Keratinocyte (primary cell): Measurements from ENCODE around the gene GRIK2.

Source experiments
- EZH2 ChIP-seq: IDR thresholded peaks from one replicate; pipeline ENCODE4 v1.6.1; 2012; ENCODE audit warnings: inconsistent platforms, mild to moderate bottlenecking, low read length, moderate library complexity
- TF ChIP-seq, protein P1 (sequence below), 3 experiments: IDR thresholded peaks in 1 of 3; conservative IDR thresholded peaks in 1 of 3; optimal IDR thresholded peaks in 1 of 3; 2 replicates in 2 of 3; 3 replicates in 1 of 3; pipeline versions ENCODE3 to v1.5.1; 2011; ENCODE audit warnings: low read length in 3 of 3, mild to moderate bottlenecking in 3 of 3, moderate library complexity in 2 of 3, control low read depth in 1 of 3, inconsistent platforms in 1 of 3; ENCODE audit not compliant: insufficient read depth in 2 of 3; ENCODE audit errors: extremely low read depth in 1 of 3

DNA sequence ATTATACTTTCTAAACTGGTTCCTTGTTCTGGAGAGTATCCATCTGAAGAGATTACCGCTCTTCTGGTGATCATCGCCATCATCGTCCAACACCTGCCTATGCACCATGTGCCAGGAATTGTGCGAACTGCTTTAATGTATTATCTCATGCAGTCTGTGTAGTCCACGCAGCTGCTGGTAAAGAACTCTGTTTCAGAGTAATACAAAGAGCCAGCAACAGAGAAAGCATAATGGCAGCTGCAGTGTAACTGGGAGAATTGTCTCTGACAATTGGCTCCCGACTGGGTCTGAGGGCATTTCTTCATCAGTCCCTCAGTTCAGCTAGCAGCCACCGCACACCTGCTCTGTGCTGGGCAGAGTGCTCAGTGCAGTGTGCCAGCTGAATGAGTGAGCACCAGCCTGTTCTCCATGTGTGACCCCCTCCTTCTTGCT, 383.4 kb downstream of the GRIK2 start:
- TF ChIP-seq, protein P1, sequence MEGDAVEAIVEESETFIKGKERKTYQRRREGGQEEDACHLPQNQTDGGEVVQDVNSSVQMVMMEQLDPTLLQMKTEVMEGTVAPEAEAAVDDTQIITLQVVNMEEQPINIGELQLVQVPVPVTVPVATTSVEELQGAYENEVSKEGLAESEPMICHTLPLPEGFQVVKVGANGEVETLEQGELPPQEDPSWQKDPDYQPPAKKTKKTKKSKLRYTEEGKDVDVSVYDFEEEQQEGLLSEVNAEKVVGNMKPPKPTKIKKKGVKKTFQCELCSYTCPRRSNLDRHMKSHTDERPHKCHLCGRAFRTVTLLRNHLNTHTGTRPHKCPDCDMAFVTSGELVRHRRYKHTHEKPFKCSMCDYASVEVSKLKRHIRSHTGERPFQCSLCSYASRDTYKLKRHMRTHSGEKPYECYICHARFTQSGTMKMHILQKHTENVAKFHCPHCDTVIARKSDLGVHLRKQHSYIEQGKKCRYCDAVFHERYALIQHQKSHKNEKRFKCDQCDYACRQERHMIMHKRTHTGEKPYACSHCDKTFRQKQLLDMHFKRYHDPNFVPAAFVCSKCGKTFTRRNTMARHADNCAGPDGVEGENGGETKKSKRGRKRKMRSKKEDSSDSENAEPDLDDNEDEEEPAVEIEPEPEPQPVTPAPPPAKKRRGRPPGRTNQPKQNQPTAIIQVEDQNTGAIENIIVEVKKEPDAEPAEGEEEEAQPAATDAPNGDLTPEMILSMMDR (optimal IDR thresholded peaks at IDR 0.05 in 1 of 3, IDR thresholded peaks at IDR 0.05 in 1 of 3, conservative IDR thresholded peaks at IDR 0.05 in 1 of 3; ENCODE audit: extremely low read depth in 1 of 3, insufficient read depth in 2 of 3, low read length in 3 of 3): no peak
- no peak for TF ChIP-seq EZH2
